ENCODE results near the gene GPR176.

DNA sequence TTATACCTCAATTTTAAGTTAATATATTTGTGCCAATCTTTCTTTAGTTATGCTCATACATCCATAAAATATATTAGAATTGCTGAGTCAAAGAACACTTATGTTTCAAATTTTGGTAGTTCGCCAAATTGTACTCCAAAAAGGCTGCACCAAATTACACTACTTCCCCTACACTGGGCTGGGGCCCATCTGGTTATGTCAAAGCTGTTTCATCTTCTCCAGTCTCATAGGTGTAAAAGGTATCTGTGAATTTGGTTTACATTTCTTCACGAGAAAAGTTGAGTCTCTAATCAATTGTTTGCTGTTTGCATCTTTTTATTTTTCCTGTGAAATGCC, 138.1 kb downstream of the GPR176 start:
- no peak for TF ChIP-seq EZH2phosphoT487 (IDR thresholded peaks at IDR 0.05; ENCODE audit: low read depth, severe bottlenecking, unreplicated experiment)
- TF ChIP-seq, protein P1, sequence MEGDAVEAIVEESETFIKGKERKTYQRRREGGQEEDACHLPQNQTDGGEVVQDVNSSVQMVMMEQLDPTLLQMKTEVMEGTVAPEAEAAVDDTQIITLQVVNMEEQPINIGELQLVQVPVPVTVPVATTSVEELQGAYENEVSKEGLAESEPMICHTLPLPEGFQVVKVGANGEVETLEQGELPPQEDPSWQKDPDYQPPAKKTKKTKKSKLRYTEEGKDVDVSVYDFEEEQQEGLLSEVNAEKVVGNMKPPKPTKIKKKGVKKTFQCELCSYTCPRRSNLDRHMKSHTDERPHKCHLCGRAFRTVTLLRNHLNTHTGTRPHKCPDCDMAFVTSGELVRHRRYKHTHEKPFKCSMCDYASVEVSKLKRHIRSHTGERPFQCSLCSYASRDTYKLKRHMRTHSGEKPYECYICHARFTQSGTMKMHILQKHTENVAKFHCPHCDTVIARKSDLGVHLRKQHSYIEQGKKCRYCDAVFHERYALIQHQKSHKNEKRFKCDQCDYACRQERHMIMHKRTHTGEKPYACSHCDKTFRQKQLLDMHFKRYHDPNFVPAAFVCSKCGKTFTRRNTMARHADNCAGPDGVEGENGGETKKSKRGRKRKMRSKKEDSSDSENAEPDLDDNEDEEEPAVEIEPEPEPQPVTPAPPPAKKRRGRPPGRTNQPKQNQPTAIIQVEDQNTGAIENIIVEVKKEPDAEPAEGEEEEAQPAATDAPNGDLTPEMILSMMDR (IDR thresholded peaks at IDR 0.05; ENCODE audit: poor library complexity), result no peak
